Activated gamma-delta T cell treated with Interleukin-2 at 50 U/mL for 16 hours (primary cell): Measurements from ENCODE around the gene CRYBA1.
"Not testable (repeated sequence)": the region's sequence is repeated elsewhere in the genome, so short reads cannot be mapped to it uniquely, and the experiment has no call there.

Experiments used
- DNase-seq: peaks from one replicate; pipeline ENCODE4 v3.0.0-alpha.2; 2020

CRYBA1 gene

DNA sequence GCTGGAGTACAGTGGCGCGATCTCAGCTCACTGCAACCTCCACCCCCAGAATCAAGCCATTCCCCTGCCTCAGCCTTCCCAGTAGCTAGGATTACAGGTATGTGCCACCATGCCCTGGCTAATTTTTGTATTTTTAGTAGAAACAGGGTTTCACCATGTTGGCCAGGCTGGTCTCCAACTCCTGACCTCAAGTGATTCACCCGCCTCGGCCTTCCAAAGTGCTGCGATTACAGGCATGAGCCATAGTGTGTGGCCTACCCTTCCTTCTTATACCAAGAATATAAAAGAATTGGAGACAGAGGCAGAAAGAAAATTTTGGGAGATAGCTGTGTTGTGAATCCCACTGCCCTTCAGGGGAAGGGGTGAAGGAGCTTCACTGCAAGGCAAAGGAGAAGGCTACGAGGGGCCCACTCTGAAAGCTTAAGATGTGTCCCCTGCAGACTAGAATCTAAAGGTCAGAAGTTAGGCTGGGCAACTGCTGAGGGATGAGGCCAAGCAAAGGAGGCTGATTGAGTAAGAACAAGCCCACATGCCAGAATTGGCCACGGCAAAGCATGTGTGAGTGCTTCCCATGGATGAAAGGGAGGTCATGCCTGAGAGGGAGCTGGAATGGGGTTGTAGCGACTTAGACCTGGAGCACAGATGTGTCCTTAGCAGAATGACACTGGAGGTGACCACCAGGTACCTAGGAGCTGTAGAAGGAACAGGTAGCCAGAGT lies 8.4 kb upstream of the CRYBA1 start:
- DNase-seq = no peak

GRCh38 chr17:29240477-29240876 lies 6.2 kb upstream of the CRYBA1 start:
- no peak for DNase-seq

- DNase-seq = no peak
Observed at GRCh38 chr17:29240968-29241963, 5.4 kb upstream of the CRYBA1 start.

DNA sequence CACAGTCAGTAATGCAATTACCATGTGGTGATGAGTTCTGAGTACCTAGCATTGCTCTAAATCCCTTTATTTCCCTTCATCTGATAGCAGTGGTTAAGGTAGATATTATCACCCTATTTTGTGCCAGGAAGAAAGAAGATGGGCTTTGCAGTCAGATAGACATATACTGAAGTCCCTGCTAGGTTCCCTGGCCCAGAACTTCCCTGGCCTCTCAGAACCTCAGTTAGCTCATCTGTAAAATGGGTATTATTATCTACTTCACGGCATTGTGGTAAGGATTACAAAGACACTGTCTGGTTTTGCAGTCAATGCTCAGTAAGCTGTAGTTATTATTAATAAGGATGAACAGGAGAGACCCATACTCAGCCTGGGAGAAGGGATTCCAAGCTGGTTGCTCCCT lies 4.6 kb upstream of the CRYBA1 start:
- no peak for DNase-seq

DNA sequence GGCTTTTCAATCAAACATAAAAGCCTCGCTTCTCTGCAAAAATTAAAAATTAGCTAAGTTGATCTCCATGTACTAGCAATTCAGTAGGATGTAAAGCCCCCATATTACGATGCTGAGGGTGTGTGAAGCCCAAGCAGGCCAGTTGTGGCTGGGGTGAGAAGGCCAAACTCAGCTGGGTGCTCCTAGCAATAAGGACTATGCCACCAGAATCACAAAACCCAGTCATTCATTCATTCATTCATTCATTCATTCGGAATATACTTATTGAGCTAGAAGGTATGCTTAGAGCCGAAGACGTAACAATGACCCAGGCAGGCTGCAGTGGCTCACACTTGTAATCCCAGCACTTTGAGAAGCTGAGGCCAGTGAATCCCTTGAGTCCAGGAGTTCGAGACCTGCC lies 3.9 kb upstream of the CRYBA1 start:
- no peak for DNase-seq

- no peak for DNase-seq
Observed at GRCh38 chr17:29243792-29244191, 2.9 kb upstream of the CRYBA1 start.

GRCh38 chr17:29245401-29245800 lies 1.3 kb upstream of the CRYBA1 start:
- no peak for DNase-seq

DNA sequence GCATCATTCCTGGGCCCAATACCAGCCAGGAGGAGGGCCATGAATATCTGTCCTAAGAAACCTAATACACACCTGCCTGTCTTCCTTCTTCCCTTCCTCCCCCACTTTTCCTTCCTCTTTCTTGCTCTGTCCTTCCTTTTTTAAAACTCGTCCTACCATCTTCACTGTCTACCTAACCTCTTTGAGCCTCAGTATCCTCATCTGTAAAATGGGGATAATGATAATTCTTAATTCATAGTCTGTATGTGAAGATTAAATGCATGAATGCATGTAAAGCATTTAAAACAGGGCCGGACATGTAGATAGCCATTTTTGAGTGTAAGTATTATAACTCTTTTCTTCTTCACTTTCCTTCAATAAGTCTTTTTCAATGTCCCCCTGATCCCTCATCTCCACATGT lies 560 bp downstream of the CRYBA1 start:
- DNase-seq = no peak

GRCh38 chr17:29248845-29249244 lies 2.2 kb downstream of the CRYBA1 start:
- no peak for DNase-seq

DNA sequence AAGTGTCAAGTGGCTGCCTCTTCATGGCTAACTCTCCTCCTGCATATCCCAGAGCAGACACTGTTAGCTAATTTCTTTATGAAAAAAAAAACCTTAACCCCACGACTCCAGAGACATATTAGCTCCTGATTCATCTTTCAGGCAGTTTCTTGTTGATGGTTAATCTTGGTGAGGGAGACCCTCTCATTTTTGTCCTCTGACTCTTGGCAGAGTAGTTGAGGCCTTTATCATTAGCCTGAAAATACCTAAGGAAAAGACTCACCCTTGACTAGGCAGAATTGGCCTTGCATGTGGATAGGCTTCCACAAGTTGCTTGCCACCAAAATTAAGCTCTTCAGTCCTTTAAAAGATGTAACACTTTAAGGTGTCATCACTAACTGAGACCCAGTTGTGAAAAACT lies 4.0 kb downstream of the CRYBA1 start:
- no peak for DNase-seq

GRCh38 chr17:29251184-29251583 lies 4.5 kb downstream of the CRYBA1 start:
- DNase-seq = no peak

- DNase-seq = no peak
Observed at GRCh38 chr17:29252101-29252791, 5.6 kb downstream of the CRYBA1 start.

DNA sequence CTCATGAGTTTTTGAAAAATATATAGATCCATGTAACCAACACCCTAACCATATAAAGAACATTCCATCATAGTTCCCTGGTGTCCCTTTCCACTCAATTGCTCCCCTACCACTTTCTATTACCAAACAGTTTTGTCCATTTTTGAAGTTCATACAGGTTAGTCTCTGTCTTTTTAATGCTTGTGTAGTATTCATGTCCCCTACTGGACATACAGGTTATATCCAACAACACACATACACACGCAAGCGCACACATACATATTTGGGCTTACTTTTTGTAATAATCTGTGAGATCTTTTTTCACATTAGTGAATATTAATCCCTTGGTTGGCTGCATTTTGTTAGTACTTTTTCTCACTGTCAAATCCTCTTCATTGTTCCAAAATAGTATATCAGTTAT lies 6.4 kb downstream of the CRYBA1 start:
- DNase-seq = no peak

DNA sequence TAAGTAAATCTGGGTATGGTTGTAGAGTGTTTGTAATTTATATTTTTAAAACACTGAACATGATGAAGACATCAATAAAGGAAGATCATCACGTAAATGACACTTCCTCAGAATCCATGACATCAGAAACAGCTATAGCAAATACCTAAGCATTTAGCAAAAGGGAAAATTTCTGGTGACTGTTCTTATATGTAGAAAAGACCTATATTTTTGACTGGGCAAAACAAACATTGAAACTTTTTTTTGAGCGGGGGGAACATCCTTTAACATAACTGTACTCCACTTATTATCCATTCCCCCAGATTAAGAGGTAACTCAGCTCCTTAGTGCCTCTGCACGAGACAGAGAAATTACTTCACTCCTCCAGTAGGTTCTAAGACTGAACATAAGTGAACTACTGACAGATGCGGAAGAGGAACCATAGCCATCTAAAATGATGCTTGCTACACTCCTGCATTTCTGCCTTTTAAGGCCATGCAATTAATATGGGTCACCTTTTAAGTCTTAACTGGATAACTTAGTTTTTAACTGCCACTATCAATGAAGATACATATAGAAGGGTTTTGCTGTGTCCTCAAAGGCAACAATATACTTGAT lies 9.4 kb downstream of the CRYBA1 start:
- DNase-seq = no peak

GRCh38 chr17:29256735-29257466 lies 10.2 kb downstream of the CRYBA1 start:
- DNase-seq = no peak

- DNase-seq = no peak
Observed at GRCh38 chr17:29257756-29258155, 11.1 kb downstream of the CRYBA1 start.

GRCh38 chr17:29263916-29264315 lies 17.3 kb downstream of the CRYBA1 start:
- no peak for DNase-seq

- not testable (repeated sequence) for DNase-seq
Observed at GRCh38 chr17:29271980-29272379, 25.3 kb downstream of the CRYBA1 start.

DNA sequence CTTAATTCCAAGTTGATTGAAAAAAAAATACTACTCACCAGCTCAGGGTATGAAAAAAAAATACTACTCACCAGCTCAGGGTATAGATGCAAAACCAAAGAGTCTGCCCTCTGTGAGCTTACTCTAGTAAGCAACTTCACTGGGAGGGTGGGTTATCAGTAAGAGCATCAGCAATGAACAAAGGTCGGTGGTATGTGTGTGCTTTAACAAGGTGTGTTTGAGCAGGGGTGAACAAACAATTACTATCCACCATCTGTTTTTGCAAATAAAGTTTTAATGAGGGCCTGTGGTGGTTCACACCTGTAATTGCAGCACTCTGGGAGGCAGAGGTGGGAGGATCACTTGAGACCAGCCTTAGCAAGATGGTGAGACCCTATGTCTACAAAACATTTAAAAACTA lies 27.3 kb downstream of the CRYBA1 start:
- DNase-seq = no peak

DNA sequence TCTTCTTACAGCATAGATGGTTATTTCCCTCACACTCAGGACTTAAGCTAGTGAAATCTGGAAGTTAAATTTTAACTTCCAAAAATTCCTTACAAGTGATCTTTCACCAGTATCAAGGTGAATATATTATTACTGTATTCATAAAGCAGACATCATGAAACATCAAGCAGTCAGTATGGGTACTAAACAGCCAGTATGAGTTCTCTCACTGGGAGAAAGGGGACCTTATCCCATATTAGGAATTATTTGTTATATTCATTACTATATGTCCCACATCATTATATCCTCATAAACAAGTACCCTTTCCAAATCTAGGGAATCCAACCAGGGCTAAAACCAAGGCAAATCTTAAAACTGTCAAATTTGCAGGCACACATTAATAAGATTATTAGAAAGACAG lies 32.0 kb downstream of the CRYBA1 start:
- DNase-seq = no peak

DNA sequence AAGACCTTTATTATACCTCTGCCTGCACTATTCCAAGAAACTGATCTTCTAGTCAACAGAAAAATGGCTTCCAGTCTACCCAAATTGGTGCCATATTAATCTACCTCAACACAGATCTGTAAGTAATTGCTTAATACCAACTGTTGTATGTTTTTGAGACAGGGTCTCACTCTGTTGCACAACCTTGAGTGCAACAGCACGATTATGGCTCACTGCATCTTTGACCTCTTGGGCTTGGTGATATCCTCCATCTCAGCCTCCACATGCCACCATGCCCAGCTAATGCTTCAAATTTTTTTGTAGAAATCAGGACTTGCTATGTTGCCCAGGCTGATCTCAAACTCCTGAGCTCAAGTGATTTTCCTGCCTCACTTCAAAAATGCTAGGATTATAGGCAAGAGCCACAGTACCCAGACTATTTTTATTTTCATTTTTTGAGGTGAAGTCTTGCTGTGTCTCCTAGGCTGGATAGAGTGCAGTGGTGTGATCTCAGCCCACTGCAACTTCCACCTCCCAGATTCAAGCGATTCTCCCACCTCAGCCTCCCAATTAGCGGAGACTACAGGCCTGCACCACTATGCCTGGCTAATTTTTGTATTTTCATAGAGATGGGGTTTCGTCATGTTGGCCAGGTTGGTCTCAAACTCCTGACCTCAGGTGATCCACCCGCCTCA lies 32.9 kb downstream of the CRYBA1 start:
- DNase-seq = no peak

GRCh38 chr17:29283496-29283895 lies 36.8 kb downstream of the CRYBA1 start:
- DNase-seq = no peak
